C4-2B (cell line): Measurements from ENCODE around the gene MTG2.

Experiments used
- H3K27ac ChIP-seq: fragments of 450-650 bp; 2 replicates; pipeline ENCODE4 v1.5.1; 2017
- ZFX ChIP-seq: fragments of 450-650 bp; IDR thresholded peaks from 2 replicates; pipeline ENCODE4 v1.6.1; 2017
- TF ChIP-seq, protein P1 (sequence below): fragments of 450-650 bp; conservative IDR thresholded peaks from 2 replicates; pipeline ENCODE4 v1.5.1; 2017; ENCODE audit warnings: mild to moderate bottlenecking

MTG2 gene

DNA sequence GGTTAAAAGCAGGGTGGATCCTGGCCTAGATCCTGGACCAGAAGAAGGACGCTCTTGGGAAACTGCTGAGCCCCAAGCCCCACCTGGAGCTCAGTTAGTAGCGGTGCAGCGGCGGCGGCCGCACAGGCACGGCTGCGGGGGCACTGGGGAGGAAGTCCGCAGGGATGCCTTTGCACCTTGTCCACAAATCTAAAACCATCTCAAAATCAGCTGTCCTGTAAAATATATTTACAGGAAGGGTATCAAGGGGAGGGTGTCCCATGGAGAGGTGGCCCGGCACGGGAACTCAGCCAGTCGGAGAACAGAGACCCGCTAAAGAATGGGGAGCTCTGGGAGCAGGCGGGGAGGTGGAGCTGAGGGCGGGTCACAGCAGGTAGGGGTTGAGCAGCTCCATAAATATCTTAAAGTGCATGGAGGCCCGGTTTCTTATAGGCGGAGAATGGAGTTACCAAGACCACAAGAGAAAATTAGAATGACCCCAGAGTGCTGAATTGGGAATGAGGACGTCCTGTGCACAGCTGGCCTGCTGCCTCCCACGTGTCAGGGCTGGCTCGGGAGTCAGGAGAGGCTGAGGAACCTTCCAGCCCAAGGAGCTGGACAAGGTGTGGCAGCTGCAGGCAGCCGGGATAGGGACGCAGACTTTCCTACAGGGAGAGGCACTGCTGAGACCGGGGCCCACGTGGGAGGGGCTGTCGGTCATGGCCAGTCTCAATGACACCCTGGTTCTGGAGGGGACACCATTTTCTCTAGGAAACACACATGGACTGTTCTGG is 8.0 kb downstream of the MTG2 start:
- no peak overlapping the region for H3K27ac ChIP-seq
- TF ChIP-seq ZFX = no peak
- TF ChIP-seq, protein P1, sequence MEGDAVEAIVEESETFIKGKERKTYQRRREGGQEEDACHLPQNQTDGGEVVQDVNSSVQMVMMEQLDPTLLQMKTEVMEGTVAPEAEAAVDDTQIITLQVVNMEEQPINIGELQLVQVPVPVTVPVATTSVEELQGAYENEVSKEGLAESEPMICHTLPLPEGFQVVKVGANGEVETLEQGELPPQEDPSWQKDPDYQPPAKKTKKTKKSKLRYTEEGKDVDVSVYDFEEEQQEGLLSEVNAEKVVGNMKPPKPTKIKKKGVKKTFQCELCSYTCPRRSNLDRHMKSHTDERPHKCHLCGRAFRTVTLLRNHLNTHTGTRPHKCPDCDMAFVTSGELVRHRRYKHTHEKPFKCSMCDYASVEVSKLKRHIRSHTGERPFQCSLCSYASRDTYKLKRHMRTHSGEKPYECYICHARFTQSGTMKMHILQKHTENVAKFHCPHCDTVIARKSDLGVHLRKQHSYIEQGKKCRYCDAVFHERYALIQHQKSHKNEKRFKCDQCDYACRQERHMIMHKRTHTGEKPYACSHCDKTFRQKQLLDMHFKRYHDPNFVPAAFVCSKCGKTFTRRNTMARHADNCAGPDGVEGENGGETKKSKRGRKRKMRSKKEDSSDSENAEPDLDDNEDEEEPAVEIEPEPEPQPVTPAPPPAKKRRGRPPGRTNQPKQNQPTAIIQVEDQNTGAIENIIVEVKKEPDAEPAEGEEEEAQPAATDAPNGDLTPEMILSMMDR = no peak

DNA sequence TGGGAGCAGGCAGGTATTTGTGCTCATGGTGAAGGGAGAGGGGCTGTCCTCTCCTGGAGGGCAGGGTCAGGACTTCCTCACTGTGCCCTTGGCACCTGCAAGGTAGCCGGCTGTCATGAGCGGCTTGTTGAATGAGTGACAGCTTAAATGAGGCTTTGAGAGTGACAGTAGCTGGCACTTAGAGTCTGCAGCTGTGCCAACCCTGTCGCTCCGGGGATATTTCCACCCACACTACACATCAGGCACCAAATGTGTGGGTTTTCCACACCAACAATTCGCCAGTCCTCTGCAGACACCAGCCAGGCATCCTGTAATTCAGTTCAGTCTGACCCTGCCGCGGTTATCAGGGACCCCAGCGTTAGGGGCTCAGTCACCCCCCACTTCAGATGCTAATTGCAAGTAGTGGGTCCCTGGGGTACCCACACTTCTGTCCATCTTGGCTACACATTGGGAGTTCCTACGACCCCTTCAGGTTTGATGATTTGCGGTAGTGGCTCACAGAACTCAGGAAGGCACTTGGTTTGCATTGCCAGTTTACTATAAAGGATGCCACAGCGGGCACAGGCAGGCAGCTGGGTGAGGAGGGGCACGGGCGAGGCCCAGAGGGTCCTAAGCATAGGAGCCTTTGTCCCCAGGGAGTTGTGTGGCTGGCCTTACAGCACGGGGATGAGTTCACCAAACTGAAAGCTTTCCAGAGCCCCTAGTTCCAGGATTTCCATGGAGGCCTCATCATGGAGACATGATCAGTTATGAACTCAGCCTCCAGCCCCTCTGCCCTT is 9.1 kb downstream of the MTG2 start:
- TF ChIP-seq, protein P1 = no peak
- no peak for TF ChIP-seq ZFX

DNA sequence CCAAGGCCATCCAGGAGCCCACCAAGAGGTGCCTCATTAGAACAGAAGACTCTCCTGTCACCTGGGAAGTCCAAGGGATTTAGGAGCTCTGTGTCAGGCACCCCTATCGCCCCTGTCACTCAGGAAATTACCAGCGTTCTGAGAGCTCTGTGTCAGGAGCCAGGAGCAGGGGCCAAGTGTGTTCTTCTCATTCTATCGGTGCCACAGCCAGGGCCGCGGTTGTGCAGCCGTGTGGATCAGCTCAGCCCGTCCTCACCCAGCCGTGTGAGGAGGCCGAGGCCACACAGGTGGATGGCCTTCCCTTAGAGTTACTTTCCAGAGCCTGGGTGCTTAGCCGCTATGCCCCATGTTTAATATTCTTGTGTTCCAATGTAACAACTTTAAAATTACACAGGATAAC is 9.8 kb downstream of the MTG2 start:
- no peak overlapping the region for H3K27ac ChIP-seq
- TF ChIP-seq ZFX = no peak
- TF ChIP-seq, protein P1 = no peak

More for the DNA sequence above, 9.1 kb downstream of the MTG2 start:
- no peak overlapping the region for H3K27ac ChIP-seq

DNA sequence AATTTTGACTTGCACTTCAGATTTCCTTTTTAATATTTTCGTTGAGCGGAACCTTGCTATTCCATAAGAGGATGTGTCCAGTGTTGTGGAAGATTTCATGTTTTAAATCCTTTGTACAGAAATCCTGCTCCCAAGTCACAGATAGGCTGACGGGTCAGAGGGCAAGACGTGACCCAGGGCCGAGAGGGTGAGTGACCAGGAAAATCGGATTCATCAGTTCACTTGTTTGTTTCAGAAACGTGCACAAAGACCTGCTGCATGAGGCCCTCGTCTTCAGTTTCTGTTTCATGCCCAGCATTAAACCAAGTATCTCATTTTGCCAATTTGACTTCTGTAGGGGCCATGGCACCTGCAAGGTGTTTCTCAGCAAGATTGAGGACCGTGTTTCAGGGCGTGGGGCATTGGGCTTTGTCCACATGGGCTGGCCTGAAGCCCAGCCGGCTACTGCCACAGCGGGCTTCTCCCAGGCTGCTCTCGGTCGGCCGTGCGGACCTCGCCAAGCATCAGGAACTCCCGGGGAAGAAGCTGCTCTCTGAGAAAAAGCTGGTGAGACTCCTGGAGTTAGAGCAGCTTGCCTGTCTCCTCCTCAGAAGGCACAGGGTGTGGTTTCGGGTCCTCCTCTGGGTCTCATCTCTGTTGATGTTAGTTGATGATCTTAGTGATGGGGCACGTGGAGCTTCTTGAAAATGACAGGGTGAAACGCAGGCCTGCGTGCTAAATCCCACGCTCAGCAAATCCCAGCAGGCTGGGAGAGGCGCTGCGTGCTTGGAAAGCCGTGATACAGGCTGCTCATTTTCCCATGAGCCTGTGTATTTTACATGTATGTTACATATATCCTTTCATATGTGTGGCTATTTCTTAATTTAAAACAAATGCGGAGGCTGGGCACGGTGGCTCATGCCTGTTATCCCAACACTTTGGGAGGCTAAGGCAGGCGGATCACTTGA is 10.5 kb downstream of the MTG2 start:
- TF ChIP-seq, protein P1 = no peak
- no peak for TF ChIP-seq ZFX

DNA sequence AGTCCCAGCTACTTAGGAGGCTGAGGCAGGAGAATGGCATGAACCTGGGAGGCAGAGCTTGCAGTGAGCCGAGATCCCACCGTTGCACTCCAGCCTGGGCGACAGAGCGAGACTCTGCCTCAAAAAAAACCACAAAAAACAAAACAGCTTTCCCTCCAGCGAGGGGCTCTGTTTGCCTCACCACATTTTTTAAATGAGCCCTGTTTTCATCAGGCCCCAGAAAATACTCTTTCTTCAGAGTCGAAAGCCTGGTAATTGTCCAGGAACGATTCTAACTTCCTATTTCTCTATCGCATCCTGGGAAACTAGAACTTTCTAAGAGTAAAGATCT is 12.2 kb downstream of the MTG2 start:
- TF ChIP-seq, protein P1 = no peak
- H3K27ac ChIP-seq = no peak overlapping the region

More for the DNA sequence above, 10.5 kb downstream of the MTG2 start:
- no peak overlapping the region for H3K27ac ChIP-seq

DNA sequence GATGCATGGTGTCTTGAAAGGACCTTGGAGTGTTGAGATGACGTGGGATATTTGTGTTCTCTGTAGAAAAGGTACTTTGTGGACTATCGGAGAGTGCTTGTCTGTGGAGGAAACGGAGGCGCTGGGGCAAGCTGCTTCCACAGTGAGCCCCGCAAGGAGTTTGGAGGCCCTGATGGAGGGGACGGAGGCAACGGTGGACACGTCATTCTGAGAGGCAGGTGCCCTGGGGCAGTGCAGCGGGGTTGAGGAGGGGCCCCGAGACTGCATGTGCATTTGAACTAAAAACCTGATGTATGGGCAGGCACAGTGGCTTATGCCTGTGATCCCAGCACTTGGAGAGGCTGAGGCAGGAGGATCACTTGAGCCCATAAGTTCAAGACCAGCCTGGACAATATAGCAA is 12.9 kb downstream of the MTG2 start:
- TF ChIP-seq, protein P1 = no peak
- H3K27ac ChIP-seq = no peak overlapping the region
